Endodermal cell (in vitro differentiated cells): Measurements from ENCODE around the gene DLL1. TPM values are rescaled to one million over a fixed set of nuclear protein-coding genes. Genes with fewer than 3 reads are reported as not detected.
A peak's percentile ranks its signal among the peaks of the same experiment; 100 is the strongest.

Source experiments
- DNase-seq: peaks from one replicate; pipeline ENCODE4 v3.0.0-alpha.2; 2017
- H3K27ac ChIP-seq: 2 replicates; pipeline ENCODE4 v1.5.1; 2013; ENCODE audit warnings: mild to moderate bottlenecking, low read depth, low read length, moderate library complexity
- H3K27me3 ChIP-seq: 2 replicates; pipeline ENCODE4 v1.6.1; 2013; ENCODE audit warnings: mild to moderate bottlenecking, low read length, moderate library complexity; ENCODE audit not compliant: insufficient read depth, control insufficient read depth, poor library complexity, severe bottlenecking
- H3K36me3 ChIP-seq: 2 replicates; pipeline ENCODE4 v1.7.0; 2013; ENCODE audit warnings: mild to moderate bottlenecking, low read length, moderate library complexity; ENCODE audit not compliant: control insufficient read depth, insufficient read depth
- H3K4me1 ChIP-seq: one replicate; pipeline ENCODE4 v1.7.0; 2013; ENCODE audit warnings: low read length; ENCODE audit not compliant: control insufficient read depth, insufficient read depth
- H3K4me3 ChIP-seq: 2 replicates; pipeline ENCODE4 v1.5.1; 2013; ENCODE audit warnings: mild to moderate bottlenecking, low read length, moderate library complexity
- H3K9ac ChIP-seq: 2 replicates; pipeline ENCODE4 v1.6.1; 2013; ENCODE audit warnings: mild to moderate bottlenecking, low read length, moderate library complexity; ENCODE audit not compliant: poor library complexity, severe bottlenecking; ENCODE audit errors: extremely low read depth
- H3K9me3 ChIP-seq: 2 replicates; pipeline ENCODE4 v1.6.1; 2013; ENCODE audit warnings: mild to moderate bottlenecking, low read length, moderate library complexity; ENCODE audit not compliant: control insufficient read depth
- H3K27ac Mint-ChIP-seq: 2 replicates; pipeline ENCODE4 v1.8.0; 2020; ENCODE audit warnings: mixed read lengths
- H3K27me3 Mint-ChIP-seq: 2 replicates; pipeline ENCODE4 v1.8.0; 2021; ENCODE audit warnings: mild to moderate bottlenecking, mixed read lengths; ENCODE audit not compliant: insufficient read depth
- H3K36me3 Mint-ChIP-seq: 2 replicates; pipeline ENCODE4 v1.8.0; 2020; ENCODE audit warnings: low read depth, mixed read lengths
- H3K4me1 Mint-ChIP-seq: 2 replicates; pipeline ENCODE4 v1.8.0; 2020; ENCODE audit warnings: mixed read lengths
- H3K4me3 Mint-ChIP-seq: 2 replicates; pipeline ENCODE4 v1.8.0; 2020; ENCODE audit warnings: mild to moderate bottlenecking, moderate library complexity, mixed read lengths
- H3K9me3 Mint-ChIP-seq: 2 replicates; pipeline ENCODE4 v1.8.0; 2020; ENCODE audit warnings: mild to moderate bottlenecking, mixed read lengths
- CTCF ChIP-seq: fragments of 200-600 bp; sonication (generic); conservative IDR thresholded peaks from 2 replicates; pipeline ENCODE4 v1.5.0; 2021; ENCODE audit warnings: antibody characterized with exemption, mild to moderate bottlenecking
- WGBS, 2 experiments: methylation state at CpG; one replicate each; pipeline versions ENCODE4 v1.1.5 to v1.1.7; 2013; ENCODE audit warnings: missing lambda C conversion rate in 2 of 2, mixed read lengths in 1 of 2; ENCODE audit not compliant: insufficient coverage in 1 of 2, insufficient read length in 1 of 2; 5-methylcytosine and 5-hydroxymethylcytosine counted together
- total RNA-seq, 2 donors: library from RNA; stranded (reverse); fragmentation: NEBNext Ultra II Directional in 1 of 2; extraction: Animal tissue kit (Norgen Biotek cat#: 25700) in 1 of 2; gene quantifications; 2 replicates in 1 of 2; 3 replicates in 1 of 2; pipeline ENCODE4 v1.2.1, GENCODE V29; 2021

The DLL1 gene
- total RNA-seq, 2 donors from 2014 or later = 3.1 to 3.6 TPM

GRCh38 chr6:170296423-170296745 is 5.5 kb upstream of the DLL1 start:
- peaks cover 87% of the 10 kb centered on the region for H3K27me3 ChIP-seq
- 1% methylated on average over 47 of the region's 47 CpGs; no CpG with 5 or more reads in 1 of the 2 experiments for WGBS, 2 experiments

GRCh38 chr6:170295510-170296422 is 4.9 kb upstream of the DLL1 start:
- Histone ChIP-seq H3K9ac (no peak overlapping the region), H3K4me3 (peak overlapping the region; percentile 68), H3K27ac (peak overlapping the region; percentile 96), H3K27me3 (peaks cover 92% of the 10 kb centered on the region), H3K36me3 (no peaks in the 10 kb centered on the region), H3K4me1 (no peaks in the 10 kb centered on the region), H3K9me3 (peaks cover 13% of the 10 kb centered on the region)
- H3K4me1 Mint-ChIP-seq = peaks cover 12% of the 10 kb centered on the region
- peaks cover 20% of the 10 kb centered on the region for H3K9me3 Mint-ChIP-seq
- no peak overlapping the region for H3K27ac Mint-ChIP-seq
- no peak for TF ChIP-seq CTCF
- H3K4me3 Mint-ChIP-seq = peak overlapping the region; percentile 48
- peaks cover 91% of the 10 kb centered on the region for H3K27me3 Mint-ChIP-seq
- peaks cover 5% of the 10 kb centered on the region for H3K36me3 Mint-ChIP-seq
- 0 to 1% methylated on average over 27 to 109 of the region's 109 CpGs for WGBS, 2 experiments
- DNase-seq = peak; percentile 94

More at GRCh38 chr6:170296423-170296745, 5.5 kb upstream of the DLL1 start:
- Histone ChIP-seq H3K4me3 (peak overlapping the region; percentile 68), H3K36me3 (no peaks in the 10 kb centered on the region), H3K9ac (no peak overlapping the region), H3K4me1 (no peaks in the 10 kb centered on the region), H3K27ac (peak overlapping the region; percentile 96), H3K9me3 (peaks cover 19% of the 10 kb centered on the region)
- Mint-ChIP-seq H3K27me3 (peaks cover 88% of the 10 kb centered on the region), H3K9me3 (peaks cover 27% of the 10 kb centered on the region), H3K4me3 (peak overlapping the region; percentile 48), H3K27ac (no peak overlapping the region), H3K36me3 (peaks cover 5% of the 10 kb centered on the region), H3K4me1 (peaks cover 12% of the 10 kb centered on the region)
- DNase-seq = peak; percentile 73
- peak; percentile 48 for TF ChIP-seq CTCF

- peaks cover 3% of the 10 kb centered on the region for H3K36me3 Mint-ChIP-seq
- Histone ChIP-seq H3K36me3 (no peaks in the 10 kb centered on the region), H3K4me1 (no peaks in the 10 kb centered on the region), H3K9me3 (peaks cover 5% of the 10 kb centered on the region), H3K27ac (no peak overlapping the region), H3K4me3 (peak overlapping the region; percentile 68), H3K9ac (no peak overlapping the region), H3K27me3 (peaks cover 99% of the 10 kb centered on the region)
- WGBS, 2 experiments = 4 to 9% methylated on average over 15 to 30 of the region's 30 CpGs
- H3K4me1 Mint-ChIP-seq = peaks cover 12% of the 10 kb centered on the region
- peaks cover 92% of the 10 kb centered on the region for H3K27me3 Mint-ChIP-seq
- H3K9me3 Mint-ChIP-seq = peaks cover 12% of the 10 kb centered on the region
- TF ChIP-seq CTCF = no peak
- H3K27ac Mint-ChIP-seq = no peak overlapping the region
- peak overlapping the region; percentile 48 for H3K4me3 Mint-ChIP-seq
- no peak for DNase-seq
These were observed 4.1 kb upstream of the DLL1 start for GRCh38 chr6:170294813-170295509.
